ENCODE results near the gene ESYT2.

ESYT2 gene

DNA sequence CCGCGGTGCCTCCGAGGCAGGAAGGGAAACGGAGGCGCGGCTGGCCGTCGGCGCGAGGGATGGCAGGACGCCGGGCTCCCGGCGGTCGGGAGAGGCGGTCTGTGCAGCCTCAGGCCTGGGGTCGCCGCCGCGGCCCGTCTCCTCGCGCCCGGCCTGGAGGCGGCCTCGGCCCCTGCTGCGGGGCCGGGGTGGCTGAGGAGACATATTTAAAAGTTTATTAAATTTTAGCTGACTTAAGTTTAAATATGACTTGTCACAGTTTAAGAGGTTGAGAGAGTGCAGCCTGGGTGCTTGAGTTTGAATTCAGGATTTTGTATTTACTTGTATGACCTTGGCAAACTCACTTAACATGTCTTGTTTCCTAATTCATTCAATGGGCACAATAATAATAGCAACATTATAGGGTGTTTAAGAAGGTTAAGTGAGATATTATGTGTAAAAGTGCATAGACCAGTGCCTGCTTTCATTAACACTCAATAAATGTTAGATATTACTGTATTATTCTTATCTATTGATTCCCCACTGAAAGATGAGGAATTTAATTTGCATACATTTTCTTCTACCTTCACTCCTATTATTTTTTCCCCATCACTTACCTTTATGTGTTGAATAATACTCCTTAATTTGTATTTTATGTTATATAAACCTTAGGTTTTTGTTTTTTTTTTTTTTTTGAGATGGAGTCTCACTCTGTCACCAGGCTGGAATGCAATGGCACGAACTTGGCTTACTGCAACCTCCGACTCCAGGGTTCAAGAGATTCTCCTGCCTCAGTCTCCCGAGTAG is 27.8 kb upstream of the ESYT2 start:
- no peak for DNase-seq

DNA sequence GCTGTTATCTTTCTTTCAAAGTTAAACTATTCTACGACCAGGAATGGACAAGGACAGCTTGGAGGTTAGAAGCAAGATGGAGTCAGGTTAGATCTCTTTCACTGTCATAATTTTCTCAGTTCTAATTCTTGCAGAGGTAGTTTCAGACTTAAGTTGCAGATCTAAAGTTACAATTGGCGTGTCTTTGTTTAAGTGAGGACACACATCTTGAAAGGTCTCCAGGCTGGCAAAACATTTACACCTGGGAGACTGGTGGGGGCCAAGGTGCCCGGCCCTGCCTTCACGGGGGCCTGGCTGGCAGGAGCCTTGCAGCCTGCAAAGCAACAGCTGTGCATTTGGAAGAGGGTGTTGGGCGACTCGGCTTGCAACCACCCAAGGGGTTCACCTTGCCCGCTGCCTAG is 25.4 kb upstream of the ESYT2 start:
- no peak for DNase-seq

- no peak for DNase-seq
Measured at GRCh38 chr7:158850545-158851102, 21.3 kb upstream of the ESYT2 start.

GRCh38 chr7:158849768-158850544 is 20.6 kb upstream of the ESYT2 start:
- DNase-seq, result no peak

DNA sequence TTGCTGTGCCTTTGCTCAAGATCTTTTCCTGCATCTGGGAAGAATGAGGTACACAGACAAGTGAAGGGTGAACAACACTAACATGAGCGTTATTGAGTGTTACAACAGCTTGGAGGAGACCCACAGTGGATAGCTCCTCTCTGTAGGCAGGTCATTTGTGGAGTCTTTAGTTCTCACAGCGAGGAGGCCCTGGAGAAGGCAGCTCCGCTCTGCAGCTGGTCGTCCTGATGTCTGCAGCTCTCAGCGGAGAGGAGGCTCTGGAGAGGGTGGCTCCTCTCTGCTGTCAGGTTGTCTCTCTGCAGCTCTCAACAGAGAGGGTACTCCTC is 20.1 kb upstream of the ESYT2 start:
- DNase-seq, result no peak

GRCh38 chr7:158847451-158847866 is 18.1 kb upstream of the ESYT2 start:
- no peak for DNase-seq

- DNase-seq, result no peak
Measured at GRCh38 chr7:158846304-158846703, 17.0 kb upstream of the ESYT2 start.

DNA sequence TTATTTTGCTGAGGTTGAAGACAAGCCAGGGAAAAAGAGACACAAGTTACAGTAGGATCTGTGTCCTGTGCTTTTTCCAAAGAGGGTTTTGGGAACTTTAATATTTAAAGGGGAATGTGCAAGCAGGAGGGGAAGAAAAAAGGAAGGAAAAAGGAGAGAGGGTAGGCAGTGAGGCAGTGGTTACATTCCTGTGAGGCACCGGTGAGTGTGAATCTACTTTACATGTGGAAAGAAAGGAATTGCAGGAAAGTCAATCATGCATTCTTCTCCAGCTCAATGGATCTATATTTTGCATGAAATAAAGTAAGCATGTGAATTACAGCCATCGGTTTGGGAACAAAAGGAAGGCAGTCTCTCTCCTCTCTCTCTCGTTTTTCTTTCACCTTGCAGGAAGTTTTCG is 14.5 kb upstream of the ESYT2 start:
- no peak for DNase-seq

GRCh38 chr7:158842486-158842885 is 13.2 kb upstream of the ESYT2 start:
- DNase-seq, result no peak

- DNase-seq, result no peak
Measured at GRCh38 chr7:158840604-158841003, 11.3 kb upstream of the ESYT2 start.

DNA sequence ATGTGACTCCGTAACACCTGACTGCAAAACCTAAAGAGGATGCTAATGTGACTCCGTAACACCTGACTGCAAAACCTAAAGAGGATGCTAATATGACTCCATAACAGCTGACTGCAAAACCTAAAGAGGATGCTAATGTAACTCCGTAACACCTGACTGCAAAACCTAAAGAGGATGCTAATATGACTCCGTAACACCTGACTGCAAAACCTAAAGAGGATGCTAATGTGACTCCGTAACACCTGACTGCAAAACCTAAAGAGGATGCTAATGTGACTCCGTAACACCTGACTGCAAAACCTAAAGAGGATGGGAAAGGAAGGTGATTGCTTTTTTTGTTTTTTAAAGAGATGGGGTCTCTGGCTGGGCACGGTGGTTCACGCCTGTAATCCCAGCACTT is 9.9 kb upstream of the ESYT2 start:
- DNase-seq, result peak in 1 of 2 experiments; percentile 35

- DNase-seq, result peak; percentile 61 to 78
Measured at GRCh38 chr7:158837790-158838637, 8.7 kb upstream of the ESYT2 start.

GRCh38 chr7:158836692-158837091 is 7.4 kb upstream of the ESYT2 start:
- DNase-seq, result no peak

DNA sequence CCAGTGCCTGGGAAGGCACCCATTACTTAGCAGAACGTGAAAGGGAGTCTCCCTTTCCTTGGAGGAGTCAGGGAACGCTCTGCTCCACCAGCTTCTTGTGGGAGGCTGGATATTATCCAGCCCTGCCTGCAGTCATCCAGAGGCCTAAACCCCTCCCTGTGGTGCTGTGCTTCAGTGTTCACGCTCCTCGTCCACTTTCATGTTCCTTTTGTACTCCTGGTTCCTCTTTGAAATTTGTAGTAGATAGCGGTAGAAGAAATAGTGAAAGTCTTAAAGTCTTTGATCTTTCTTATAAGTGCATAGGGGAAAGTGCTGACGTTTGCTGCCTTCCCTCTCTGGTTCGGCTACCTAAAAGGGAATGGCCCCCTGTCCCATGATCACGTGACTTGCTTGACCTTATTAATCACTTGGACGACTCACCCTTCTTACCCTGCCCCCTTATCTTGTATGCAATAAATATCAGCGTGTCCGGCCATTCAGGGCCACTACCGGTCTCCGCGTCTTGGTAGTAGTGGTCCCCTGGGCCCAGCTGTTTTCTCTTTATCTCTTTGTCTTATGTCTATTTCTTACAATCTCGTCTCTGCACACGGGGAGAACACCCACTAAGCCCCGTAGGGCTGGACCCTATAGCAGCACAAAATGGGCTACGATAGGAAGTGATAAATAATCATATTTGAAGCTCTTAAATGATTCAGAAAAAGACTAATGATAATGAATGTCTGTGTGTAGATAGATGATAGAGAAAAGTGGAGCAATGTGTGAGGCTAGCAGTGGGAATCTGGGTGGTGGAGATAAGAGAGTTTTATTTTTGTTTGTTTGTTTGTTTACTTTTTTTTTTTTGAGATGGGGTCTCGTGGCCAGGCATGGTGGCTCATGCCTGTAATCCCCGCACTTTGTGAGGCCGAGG is 5.8 kb upstream of the ESYT2 start:
- no peak for DNase-seq

DNA sequence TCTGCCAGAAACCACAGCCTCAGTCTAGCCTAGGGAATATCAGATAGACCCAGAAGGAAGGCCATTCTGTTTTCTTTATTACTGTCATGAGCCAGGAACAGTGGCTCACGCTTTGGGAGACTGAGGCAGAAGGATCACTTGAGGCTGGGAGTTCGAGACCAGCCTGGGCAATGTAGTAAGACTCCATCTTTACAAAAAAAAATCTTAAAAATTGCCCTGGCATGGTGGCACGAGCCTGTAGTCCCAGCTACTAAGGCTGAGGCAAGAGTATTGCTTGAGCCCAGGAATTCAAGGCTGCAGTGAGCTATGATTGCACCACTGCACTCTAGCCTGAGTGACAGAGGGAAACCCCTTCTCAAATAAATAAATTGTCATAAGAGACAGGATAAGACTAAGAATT is 3.7 kb upstream of the ESYT2 start:
- no peak for DNase-seq

- DNase-seq, result no peak
Measured at GRCh38 chr7:158831738-158832091, 2.4 kb upstream of the ESYT2 start.

DNA sequence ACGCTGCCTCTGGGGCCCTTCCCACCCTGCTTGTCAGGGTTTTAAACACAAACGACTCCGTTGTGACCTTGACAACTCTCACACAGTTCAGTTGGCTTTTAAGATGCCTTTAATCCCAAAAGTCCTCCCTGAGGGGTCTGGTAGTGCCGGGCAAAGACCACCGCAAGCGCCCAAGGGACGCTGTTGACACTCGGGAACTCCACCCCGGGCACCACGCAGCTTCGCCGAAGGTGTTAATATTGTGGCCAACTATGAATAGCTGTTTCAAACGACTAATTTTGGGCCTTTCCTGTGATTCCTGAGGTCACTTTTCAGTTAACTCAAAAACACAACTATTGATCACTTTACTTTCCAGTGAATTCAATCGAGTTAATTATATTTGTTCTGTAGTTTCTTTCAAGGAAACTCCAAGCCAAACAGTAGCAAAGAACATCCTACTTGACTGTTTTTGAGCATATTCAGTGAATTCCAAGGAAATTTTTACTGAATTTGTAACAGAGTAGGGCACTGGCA is 958 bp upstream of the ESYT2 start:
- DNase-seq, result no peak

GRCh38 chr7:158829021-158829341 is 328 bp downstream of the ESYT2 start:
- peak in 1 of 2 experiments; percentile 66 for DNase-seq

DNA sequence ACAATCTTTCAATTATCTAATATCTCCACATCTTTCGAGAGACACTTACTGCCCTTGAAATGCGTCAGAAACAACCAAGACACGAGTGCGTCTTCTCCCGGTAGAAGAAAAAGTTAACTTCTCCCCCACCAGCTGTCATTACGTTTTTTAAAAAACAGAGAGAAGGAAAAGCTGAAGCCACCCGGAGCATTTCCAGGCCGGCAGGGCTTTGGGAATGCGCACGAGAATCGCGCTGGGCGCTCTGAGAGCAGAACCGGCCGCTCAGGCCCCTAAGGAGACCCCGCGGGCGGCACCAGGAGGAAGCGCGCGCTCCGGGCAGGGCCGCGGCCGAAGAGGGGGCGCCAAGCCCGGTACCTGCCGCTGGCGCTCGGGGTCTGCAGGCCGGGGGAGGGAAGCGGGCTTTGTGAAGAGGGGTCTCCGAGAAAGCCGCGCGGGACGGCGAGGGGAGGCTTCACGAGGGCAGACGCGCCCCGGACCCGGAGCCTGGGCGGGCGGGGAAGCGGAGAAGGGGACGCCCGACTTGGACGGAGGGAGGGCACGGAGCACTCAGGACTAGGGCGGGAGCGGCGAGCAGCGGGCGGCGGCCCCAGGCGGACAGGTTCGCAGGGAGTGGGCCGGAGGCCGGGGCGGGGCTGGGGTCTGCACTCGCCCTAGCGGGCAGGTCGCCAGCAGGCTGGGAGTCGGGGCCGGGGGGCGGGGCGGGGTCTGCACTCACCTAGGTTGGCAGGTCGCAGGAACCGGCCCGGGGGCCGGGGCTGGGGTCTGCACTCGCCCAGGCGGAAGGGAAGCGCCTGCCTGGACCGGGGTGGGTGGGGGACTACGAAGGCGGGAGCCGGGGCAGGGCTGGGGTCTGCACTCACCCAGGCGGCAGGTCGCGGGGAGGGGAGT is 932 bp downstream of the ESYT2 start:
- no peak for DNase-seq

DNA sequence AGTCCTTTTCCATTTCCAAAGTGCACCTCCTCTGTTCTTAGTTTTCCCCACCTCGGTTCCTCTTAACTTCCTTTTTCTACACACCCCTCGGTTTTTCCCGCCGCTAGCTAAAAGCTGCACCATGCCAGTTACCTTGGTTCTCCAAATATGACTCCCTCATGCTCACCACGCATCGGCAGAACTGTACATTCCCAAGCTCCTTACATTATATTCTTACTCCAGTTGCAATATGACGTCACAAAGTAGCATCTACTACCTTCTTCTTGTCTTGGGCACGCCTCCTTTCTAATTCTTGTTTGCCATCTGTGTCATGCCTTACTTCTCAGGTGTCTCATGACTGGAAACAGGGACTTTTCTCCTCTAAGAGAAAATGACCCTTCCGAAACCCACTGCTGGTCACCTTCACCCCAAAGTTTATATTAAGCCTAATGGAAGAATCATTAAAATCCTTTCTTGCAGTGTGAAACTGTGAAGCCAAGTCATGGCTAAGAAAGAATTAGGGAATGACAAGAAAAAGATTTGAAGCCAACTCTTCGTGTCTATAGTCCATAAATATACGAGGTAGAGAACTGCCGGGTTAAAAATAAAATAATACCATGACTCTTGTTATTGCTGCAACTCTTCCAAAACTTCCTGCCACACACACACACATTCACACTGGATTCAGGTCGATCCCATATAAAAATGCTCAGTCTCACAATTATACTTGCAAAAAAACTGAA is 1.7 kb downstream of the ESYT2 start:
- no peak for DNase-seq

Data from NCI-H187 (cell line).